Keratinocyte (primary cell): ENCODE data around the gene TNFRSF17. TPM values are rescaled to one million over a fixed set of nuclear protein-coding genes. Genes with fewer than 3 reads are reported as not detected.

Experiments used
- DNase-seq: peaks from one replicate; pipeline ENCODE4 v3.0.0-alpha.2; 2011; ENCODE audit warnings: low read depth, missing footprints, low spot score
- FAIRE-seq: peaks from 2 replicates; lab custom pipeline; 2011; peaks lifted over from hg19 to GRCh38; lab: Jason Lieb, UNC
- H2AFZ ChIP-seq: 2 replicates; pipeline ENCODE4 v1.6.0; 2012; ENCODE audit warnings: low read length, control low read depth, inconsistent platforms; ENCODE audit not compliant: control insufficient read depth
- H3K27ac ChIP-seq: 2 replicates; pipeline ENCODE4 v1.5.1; 2011; ENCODE audit warnings: low read length; ENCODE audit not compliant: control insufficient read depth, insufficient read depth
- H3K27me3 ChIP-seq: 3 replicates; pipeline ENCODE4 v1.6.0; 2011; ENCODE audit warnings: low read length; ENCODE audit not compliant: control insufficient read depth, insufficient read depth; ENCODE audit errors: extremely low read depth
- H3K36me3 ChIP-seq, 2 experiments: 2 replicates in 1 of 2; 3 replicates in 1 of 2; pipeline ENCODE4 v1.5.1; 2011; ENCODE audit warnings: low read length in 2 of 2, mild to moderate bottlenecking in 1 of 2; ENCODE audit not compliant: control insufficient read depth in 2 of 2, insufficient read depth in 2 of 2; ENCODE audit errors: extremely low read depth in 1 of 2
- H3K4me1 ChIP-seq: 3 replicates; pipeline ENCODE4 v1.5.1; 2011; ENCODE audit warnings: low read length; ENCODE audit not compliant: control insufficient read depth, insufficient read depth; ENCODE audit errors: extremely low read depth
- H3K4me2 ChIP-seq: 3 replicates; pipeline ENCODE4 v1.6.0; 2011; ENCODE audit warnings: low read depth, low read length; ENCODE audit not compliant: control insufficient read depth, insufficient read depth; ENCODE audit errors: extremely low read depth
- H3K4me3 ChIP-seq, 3 experiments: fragments of 200-600 bp in 1 of 3; sonication (generic) in 1 of 3; 2 replicates in 2 of 3; 3 replicates in 1 of 3; pipeline ENCODE4 v1.5.1; 2011 to 2016; ENCODE audit warnings: low read length in 3 of 3, mild to moderate bottlenecking in 3 of 3, control low read depth in 2 of 3, inconsistent platforms in 1 of 3, low read depth in 1 of 3, mixed read lengths in 1 of 3, mixed run types in 1 of 3, moderate library complexity in 1 of 3; ENCODE audit not compliant: control insufficient read depth in 2 of 3, insufficient read depth in 2 of 3; ENCODE audit errors: extremely low read depth in 1 of 3
- H3K79me2 ChIP-seq: 2 replicates; pipeline ENCODE4 v1.6.0; 2012; ENCODE audit warnings: low read length; ENCODE audit not compliant: control insufficient read depth, insufficient read depth
- H3K9ac ChIP-seq: 3 replicates; pipeline ENCODE4 v1.6.0; 2011; ENCODE audit warnings: low read length; ENCODE audit not compliant: control insufficient read depth, insufficient read depth; ENCODE audit errors: extremely low read depth
- H3K9me1 ChIP-seq: 3 replicates; pipeline ENCODE4 v1.6.0; 2011; ENCODE audit warnings: low read length; ENCODE audit not compliant: control insufficient read depth, insufficient read depth; ENCODE audit errors: extremely low read depth
- H3K9me3 ChIP-seq: 2 replicates; pipeline ENCODE4 v1.5.1; 2012; ENCODE audit warnings: low read depth, low read length; ENCODE audit not compliant: control insufficient read depth
- H4K20me1 ChIP-seq: 3 replicates; pipeline ENCODE4 v1.6.0; 2011; ENCODE audit warnings: low read length; ENCODE audit not compliant: control insufficient read depth, insufficient read depth; ENCODE audit errors: extremely low read depth
- CTCF ChIP-seq, 3 experiments: IDR thresholded peaks in 1 of 3; conservative IDR thresholded peaks in 1 of 3; optimal IDR thresholded peaks in 1 of 3; 2 replicates in 2 of 3; 3 replicates in 1 of 3; pipeline versions ENCODE3 to v1.5.1; 2011; ENCODE audit warnings: low read length in 3 of 3, mild to moderate bottlenecking in 3 of 3, moderate library complexity in 2 of 3, control low read depth in 1 of 3, inconsistent platforms in 1 of 3; ENCODE audit not compliant: insufficient read depth in 2 of 3; ENCODE audit errors: extremely low read depth in 1 of 3
- EZH2 ChIP-seq: IDR thresholded peaks from one replicate; pipeline ENCODE4 v1.6.1; 2012; ENCODE audit warnings: inconsistent platforms, mild to moderate bottlenecking, low read length, moderate library complexity
- dilution Hi-C: fragments of 300-500 bp; cut with MboI; formaldehyde crosslinking; loops from one replicate; pipeline ENCODE4 v1.7.0; 2020; ENCODE audit warnings: low sequenced_read_pairs; ENCODE audit not compliant: extremely low pct_ligation_motif_present
- polyA plus RNA-seq, 5 experiments: library from polyadenylated mRNA; depleted of rRNA in 3 of 5; stranded (reverse) in 3 of 5; stranded (forward) in 1 of 5; unstranded in 1 of 5; fragments of >200 nt; gene quantifications; 1 replicate in 1 of 5; 2 replicates in 3 of 5; 3 replicates in 1 of 5; pipeline versions ENCODE4 v1.2.1 to v1.2.3, GENCODE V29; 2011 to 2012; ENCODE audit warnings: missing spikeins in 2 of 5, low read depth in 1 of 5, low replicate concordance in 1 of 5

Gene TNFRSF17
- polyA plus RNA-seq, 1 donor (not counting 4 experiments of a cell fraction or from before 2014, with no cell fraction given): not detected

DNA sequence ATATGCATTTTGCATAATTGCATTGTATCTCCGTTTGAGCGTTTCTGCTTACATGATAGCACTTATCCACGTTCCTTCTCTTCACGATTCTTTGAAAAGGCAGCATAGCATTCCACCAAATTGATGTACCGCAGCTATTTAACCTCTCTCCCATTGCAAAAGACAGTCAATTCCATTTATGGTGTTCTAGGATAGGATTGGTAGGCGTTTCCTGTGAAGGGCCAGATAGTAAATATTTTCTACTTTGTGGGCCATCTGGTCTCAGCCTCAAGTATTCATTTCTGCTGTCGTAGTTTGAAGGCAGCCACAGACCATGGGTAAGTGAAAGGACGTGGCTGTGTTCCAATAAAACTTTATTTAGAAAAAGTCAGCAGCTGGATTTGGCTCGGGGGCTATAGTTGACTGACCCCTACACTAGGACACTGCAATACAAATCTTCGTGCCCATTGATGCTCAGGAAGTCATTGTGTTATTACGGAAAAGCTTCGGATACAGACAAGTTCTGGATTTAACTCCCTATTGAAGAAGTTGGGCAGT, 21.6 kb downstream of the TNFRSF17 start:
- no peak for TF ChIP-seq CTCF (optimal IDR thresholded peaks at IDR 0.05 in 1 of 3, IDR thresholded peaks at IDR 0.05 in 1 of 3, conservative IDR thresholded peaks at IDR 0.05 in 1 of 3; ENCODE audit: extremely low read depth in 1 of 3, insufficient read depth in 2 of 3, low read length in 3 of 3)
- TF ChIP-seq EZH2: no peak
- H3K27me3 ChIP-seq: no peaks in the 10 kb centered on the region
- no peaks in the 10 kb centered on the region for H3K9me1 ChIP-seq
- H2AFZ ChIP-seq: no peak overlapping the region
- H3K79me2 ChIP-seq: no peaks in the 10 kb centered on the region
- no peak overlapping the region for H3K4me3 ChIP-seq
- no peaks in the 10 kb centered on the region for H4K20me1 ChIP-seq
- no peak overlapping the region for H3K27ac ChIP-seq
- dilution Hi-C loops: no loop called here
- FAIRE-seq (no peak), DNase-seq (no peak)
- no peaks in the 10 kb centered on the region for H3K9me3 ChIP-seq
- no peaks in the 10 kb centered on the region for H3K36me3 ChIP-seq
- H3K9ac ChIP-seq: no peak overlapping the region
- peaks cover 2% of the 10 kb centered on the region for H3K4me1 ChIP-seq
- H3K4me2 ChIP-seq: no peak overlapping the region

- Histone ChIP-seq H3K27ac (no peak overlapping the region), H3K79me2 (no peaks in the 10 kb centered on the region), H3K9ac (no peak overlapping the region), H3K4me2 (no peak overlapping the region), H2AFZ (no peak overlapping the region), H3K9me1 (no peaks in the 10 kb centered on the region), H3K4me3 (no peak overlapping the region), H3K36me3 (no peaks in the 10 kb centered on the region), H3K4me1 (peaks cover 2% of the 10 kb centered on the region), H3K27me3 (no peaks in the 10 kb centered on the region), H3K9me3 (no peaks in the 10 kb centered on the region), H4K20me1 (no peaks in the 10 kb centered on the region)
- TF ChIP-seq EZH2 (no peak), CTCF (optimal IDR thresholded peaks at IDR 0.05 in 1 of 3, IDR thresholded peaks at IDR 0.05 in 1 of 3, conservative IDR thresholded peaks at IDR 0.05 in 1 of 3; ENCODE audit: extremely low read depth in 1 of 3, insufficient read depth in 2 of 3, low read length in 3 of 3) (no peak)
- FAIRE-seq: no peak
- DNase-seq: no peak
- dilution Hi-C loops: no loop called here
These were observed 23.4 kb downstream of the TNFRSF17 start for GRCh38 chr16:11988258-11988978.
